Activated CD4-positive, alpha-beta T cell treated with anti-CD3 and anti-CD28 coated beads for 24 hours (primary cell): ENCODE measurements around the gene KIF16B.
"Not testable (repeated sequence)": the region's sequence is repeated elsewhere in the genome, so short reads cannot be mapped to it uniquely, and the experiment has no call there.

ENCODE experiments used
- DNase-seq, 2 donors: peaks; one replicate each; pipeline ENCODE4 v3.0.0-alpha.2; 2020; ENCODE audit warnings: low read depth in 2 of 2

KIF16B gene

GRCh38 chr20:16573001-16573965 lies at the start of gene KIF16B:
Gene KIF16B, minus strand, starts transcription at chr20:16573448. Its CDS starts 173 bp downstream, at chr20:16573275.
- DNase-seq = peak; percentile 79 to 87

- DNase-seq = no peak
Observed at GRCh38 chr20:16622501-16622900, 49.3 kb upstream of the KIF16B start.

GRCh38 chr20:16621435-16622141 lies 48.3 kb upstream of the KIF16B start:
- no peak for DNase-seq

GRCh38 chr20:16620961-16621360 lies 47.7 kb upstream of the KIF16B start:
- DNase-seq = no peak

- DNase-seq = no peak
Observed at GRCh38 chr20:16619953-16620352, 46.7 kb upstream of the KIF16B start.

GRCh38 chr20:16617056-16617455 lies 43.8 kb upstream of the KIF16B start:
- DNase-seq = no peak

GRCh38 chr20:16616317-16616716 lies 43.1 kb upstream of the KIF16B start:
- no peak for DNase-seq

GRCh38 chr20:16615199-16615598 lies 42.0 kb upstream of the KIF16B start:
- DNase-seq = no peak

- no peak for DNase-seq
Observed at GRCh38 chr20:16613954-16614353, 40.7 kb upstream of the KIF16B start.

- DNase-seq = no peak
Observed at GRCh38 chr20:16612706-16613105, 39.5 kb upstream of the KIF16B start.

- DNase-seq = no peak
Observed at GRCh38 chr20:16611817-16612216, 38.6 kb upstream of the KIF16B start.

GRCh38 chr20:16609066-16609465 lies 35.8 kb upstream of the KIF16B start:
- DNase-seq = no peak

GRCh38 chr20:16608277-16608650 lies 35.0 kb upstream of the KIF16B start:
- no peak for DNase-seq

- no peak for DNase-seq
Observed at GRCh38 chr20:16607364-16608276, 34.4 kb upstream of the KIF16B start.

GRCh38 chr20:16606468-16607070 lies 33.3 kb upstream of the KIF16B start:
- no peak for DNase-seq

- no peak for DNase-seq
Observed at GRCh38 chr20:16601047-16601446, 27.8 kb upstream of the KIF16B start.

- DNase-seq = no peak
Observed at GRCh38 chr20:16599257-16599656, 26.0 kb upstream of the KIF16B start.

GRCh38 chr20:16596991-16597390 lies 23.7 kb upstream of the KIF16B start:
- DNase-seq = no peak

GRCh38 chr20:16596404-16596803 lies 23.2 kb upstream of the KIF16B start:
- DNase-seq = not testable (repeated sequence)

- no peak for DNase-seq
Observed at GRCh38 chr20:16595376-16595775, 22.1 kb upstream of the KIF16B start.

- DNase-seq = no peak
Observed at GRCh38 chr20:16590041-16590633, 16.9 kb upstream of the KIF16B start.
